Neural progenitor cell (in vitro differentiated cells): Measurements from ENCODE around the gene HIPK2. TPM values are rescaled to one million over a fixed set of nuclear protein-coding genes. Genes with fewer than 3 reads are reported as not detected.

Experiments used
- DNase-seq: peaks from one replicate; pipeline ENCODE4 v3.0.0-alpha.2; 2016; ENCODE audit warnings: low spot score
- H2AFZ ChIP-seq: fragments of 200-600 bp; sonication (generic); replicated peaks from 2 replicates; pipeline ENCODE4 v1.6.1; 2016; ENCODE audit warnings: antibody characterized with exemption
- H3F3A ChIP-seq: fragments of 200-600 bp; sonication (generic); 2 replicates; pipeline ENCODE4 v1.6.1; 2016; ENCODE audit warnings: antibody characterized with exemption, low read depth
- H3K27ac ChIP-seq: fragments of 200-600 bp; sonication (generic); 2 replicates; pipeline ENCODE4 v1.5.1; 2016; ENCODE audit warnings: mild to moderate bottlenecking
- H3K27me3 ChIP-seq: fragments of 200-600 bp; sonication (generic); 2 replicates; pipeline ENCODE4 v1.6.1; 2016; ENCODE audit warnings: mild to moderate bottlenecking, moderate library complexity
- H3K36me3 ChIP-seq: fragments of 200-600 bp; sonication (generic); 2 replicates; pipeline ENCODE4 v1.5.1; 2016
- H3K4me1 ChIP-seq: fragments of 200-600 bp; sonication (generic); 2 replicates; pipeline ENCODE4 v1.6.1; 2016; ENCODE audit warnings: mixed run types
- H3K4me2 ChIP-seq: fragments of 200-600 bp; sonication (generic); 2 replicates; pipeline ENCODE4 v1.6.1; 2016
- H3K4me3 ChIP-seq: fragments of 200-600 bp; sonication (generic); 2 replicates; pipeline ENCODE4 v1.5.1; 2016
- H3K79me2 ChIP-seq: fragments of 200-600 bp; sonication (generic); 2 replicates; pipeline ENCODE4 v1.6.1; 2016; ENCODE audit warnings: low read depth
- H3K9ac ChIP-seq: fragments of 200-600 bp; sonication (generic); 2 replicates; pipeline ENCODE4 v1.6.1; 2016
- H3K9me3 ChIP-seq: fragments of 200-600 bp; sonication (generic); 2 replicates; pipeline ENCODE4 v1.5.1; 2016; ENCODE audit warnings: low read depth
- H4K20me1 ChIP-seq: fragments of 200-600 bp; sonication (generic); 2 replicates; pipeline ENCODE4 v1.6.1; 2016; ENCODE audit warnings: low read depth
- H3K27ac Mint-ChIP-seq: 3 replicates; pipeline ENCODE4 v1.8.0; 2021; ENCODE audit warnings: mixed read lengths
- H3K27me3 Mint-ChIP-seq: 2 replicates; pipeline ENCODE4 v1.8.0; 2022; ENCODE audit warnings: low read depth, mild to moderate bottlenecking, inconsistent platforms, moderate library complexity, mixed read lengths; ENCODE audit not compliant: insufficient read depth
- H3K36me3 Mint-ChIP-seq: 3 replicates; pipeline ENCODE4 v1.8.0; 2021; ENCODE audit warnings: mixed read lengths
- H3K4me1 Mint-ChIP-seq: 3 replicates; pipeline ENCODE4 v1.8.0; 2021; ENCODE audit warnings: mixed read lengths
- H3K4me3 Mint-ChIP-seq: 3 replicates; pipeline ENCODE4 v1.8.0; 2021; ENCODE audit warnings: mild to moderate bottlenecking, moderate library complexity, mixed read lengths
- H3K9me3 Mint-ChIP-seq: 3 replicates; pipeline ENCODE4 v1.8.0; 2020; ENCODE audit warnings: mixed read lengths
- EZH2 ChIP-seq: fragments of 200-600 bp; sonication (generic); IDR thresholded peaks from 2 replicates; pipeline ENCODE4 v1.6.1; 2017; ENCODE audit warnings: antibody characterized with exemption, mild to moderate bottlenecking, moderate library complexity
- EZH2phosphoT487 ChIP-seq: fragments of 200-600 bp; sonication (generic); IDR thresholded peaks from 2 replicates; pipeline ENCODE4 v1.6.1; 2017; ENCODE audit warnings: antibody characterized with exemption
- total RNA-seq: library from RNA; depleted of rRNA; stranded (reverse); fragments of >200 nt; gene quantifications from 2 replicates; pipeline ENCODE4 v1.2.3, GENCODE V29; 2015; ENCODE audit warnings: low replicate concordance
- TF ChIP-seq, protein P1 (sequence below): fragments of 200-600 bp; sonication (generic); IDR thresholded peaks from 2 replicates; pipeline ENCODE4 v1.5.1; 2017; ENCODE audit warnings: antibody characterized with exemption, mild to moderate bottlenecking

HIPK2 gene
- total RNA-seq, 1 donor from 2014 or later, result 12.8 TPM

DNA sequence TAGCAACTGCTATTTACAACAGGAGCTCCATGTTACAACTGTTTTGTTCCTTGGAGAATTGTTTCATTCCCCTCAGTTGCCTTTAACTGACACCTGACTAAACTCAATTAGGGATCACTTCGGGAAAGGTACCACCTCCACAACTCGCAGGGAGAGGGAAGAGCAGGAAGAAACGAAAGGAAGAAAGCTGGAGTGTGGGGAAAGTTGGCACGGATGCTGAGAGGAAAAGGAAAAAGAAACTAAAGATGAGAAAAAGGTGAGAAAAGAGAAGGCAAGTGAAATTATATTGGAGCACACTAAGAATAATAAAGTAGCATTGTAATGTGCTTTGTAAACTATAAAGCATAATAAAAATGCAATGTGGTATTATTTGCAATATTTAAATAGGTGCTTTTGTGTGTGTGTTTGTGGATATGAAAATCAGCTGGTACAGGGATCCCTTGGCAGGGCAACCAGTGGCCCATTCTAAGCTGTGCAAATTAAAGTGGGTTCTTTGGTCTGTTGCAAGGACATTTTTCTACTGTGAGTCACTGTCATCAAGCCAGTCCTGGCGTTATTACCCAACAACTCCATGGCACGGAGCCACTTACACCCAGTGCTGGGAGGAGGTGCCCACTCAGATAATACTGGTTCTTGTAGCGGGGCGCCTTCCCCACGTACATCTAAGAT, 45.9 kb downstream of the HIPK2 start:
- Histone ChIP-seq H3K27me3 (no peaks in the 10 kb centered on the region), H3K79me2 (peaks cover 60% of the 10 kb centered on the region), H4K20me1 (peaks cover 28% of the 10 kb centered on the region), H3K9ac (no peak overlapping the region), H2AFZ (no peak overlapping the region), H3F3A (peaks cover 12% of the 10 kb centered on the region), H3K27ac (no peak overlapping the region), H3K4me2 (peak overlapping the region; percentile 58), H3K36me3 (no peaks in the 10 kb centered on the region), H3K4me3 (no peak overlapping the region), H3K9me3 (no peaks in the 10 kb centered on the region), H3K4me1 (peaks cover 27% of the 10 kb centered on the region)
- Mint-ChIP-seq H3K4me1 (peaks cover 9% of the 10 kb centered on the region), H3K27me3 (peaks cover 5% of the 10 kb centered on the region), H3K27ac (no peak overlapping the region), H3K36me3 (peaks cover 46% of the 10 kb centered on the region), H3K4me3 (no peak overlapping the region), H3K9me3 (peaks cover 12% of the 10 kb centered on the region)
- TF ChIP-seq, protein P1, sequence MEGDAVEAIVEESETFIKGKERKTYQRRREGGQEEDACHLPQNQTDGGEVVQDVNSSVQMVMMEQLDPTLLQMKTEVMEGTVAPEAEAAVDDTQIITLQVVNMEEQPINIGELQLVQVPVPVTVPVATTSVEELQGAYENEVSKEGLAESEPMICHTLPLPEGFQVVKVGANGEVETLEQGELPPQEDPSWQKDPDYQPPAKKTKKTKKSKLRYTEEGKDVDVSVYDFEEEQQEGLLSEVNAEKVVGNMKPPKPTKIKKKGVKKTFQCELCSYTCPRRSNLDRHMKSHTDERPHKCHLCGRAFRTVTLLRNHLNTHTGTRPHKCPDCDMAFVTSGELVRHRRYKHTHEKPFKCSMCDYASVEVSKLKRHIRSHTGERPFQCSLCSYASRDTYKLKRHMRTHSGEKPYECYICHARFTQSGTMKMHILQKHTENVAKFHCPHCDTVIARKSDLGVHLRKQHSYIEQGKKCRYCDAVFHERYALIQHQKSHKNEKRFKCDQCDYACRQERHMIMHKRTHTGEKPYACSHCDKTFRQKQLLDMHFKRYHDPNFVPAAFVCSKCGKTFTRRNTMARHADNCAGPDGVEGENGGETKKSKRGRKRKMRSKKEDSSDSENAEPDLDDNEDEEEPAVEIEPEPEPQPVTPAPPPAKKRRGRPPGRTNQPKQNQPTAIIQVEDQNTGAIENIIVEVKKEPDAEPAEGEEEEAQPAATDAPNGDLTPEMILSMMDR, result no peak
- TF ChIP-seq EZH2phosphoT487 (no peak), EZH2 (no peak)
- no peak for DNase-seq

DNA sequence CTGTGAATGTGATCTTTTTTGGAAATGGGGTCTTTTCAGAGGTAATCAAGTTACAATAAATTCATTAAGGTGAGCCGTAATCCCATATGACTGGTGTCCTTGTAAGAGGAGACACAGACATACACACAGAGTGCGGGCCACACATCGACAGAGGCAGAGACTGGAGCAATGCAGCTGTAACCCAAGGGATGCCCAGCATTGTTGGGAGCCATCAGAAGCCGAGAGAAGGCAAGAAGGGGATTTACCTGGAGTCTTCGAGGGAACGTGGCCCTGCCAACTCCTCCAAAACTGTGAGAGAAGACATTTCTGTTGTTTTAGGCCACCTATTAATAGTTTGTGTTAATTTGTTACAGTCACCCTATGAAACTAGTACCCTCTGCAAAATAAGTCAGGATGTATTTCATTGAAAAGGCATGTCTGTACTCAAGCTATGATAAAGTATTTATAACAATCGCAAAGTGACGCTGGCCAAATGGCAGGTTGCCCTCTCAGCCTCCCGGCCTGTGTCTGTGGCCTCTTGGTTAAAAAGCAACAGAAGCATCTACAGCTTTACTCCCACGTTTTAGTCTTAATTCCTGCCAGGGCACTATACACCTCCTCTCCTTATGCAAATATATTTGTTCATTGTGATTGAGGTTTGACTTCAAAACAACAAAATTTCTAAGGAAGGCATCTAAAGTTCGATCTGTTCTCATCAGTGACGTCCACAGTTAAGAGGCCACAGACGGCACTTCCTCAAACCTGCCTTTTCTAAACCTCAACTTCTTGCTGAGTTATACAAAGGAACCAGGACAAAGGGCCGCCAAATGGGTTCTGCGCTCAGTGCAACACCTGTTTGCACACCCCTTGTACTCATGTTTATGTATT, 46.8 kb downstream of the HIPK2 start:
- Mint-ChIP-seq H3K4me3 (no peak overlapping the region), H3K27me3 (peaks cover 5% of the 10 kb centered on the region), H3K4me1 (peaks cover 2% of the 10 kb centered on the region), H3K9me3 (peaks cover 12% of the 10 kb centered on the region), H3K36me3 (peaks cover 45% of the 10 kb centered on the region), H3K27ac (peak overlapping the region; percentile 55)
- Histone ChIP-seq H3K9ac (no peak overlapping the region), H3K79me2 (peaks cover 54% of the 10 kb centered on the region), H3K27ac (no peak overlapping the region), H3K36me3 (no peaks in the 10 kb centered on the region), H3K4me1 (peaks cover 27% of the 10 kb centered on the region), H2AFZ (no peak overlapping the region), H3K4me3 (no peak overlapping the region), H3K9me3 (no peaks in the 10 kb centered on the region), H3K27me3 (no peaks in the 10 kb centered on the region), H3F3A (peaks cover 12% of the 10 kb centered on the region), H4K20me1 (peaks cover 28% of the 10 kb centered on the region), H3K4me2 (peak overlapping the region; percentile 58)
- peak; percentile 48 for DNase-seq
- TF ChIP-seq EZH2 (no peak), EZH2phosphoT487 (no peak)
- TF ChIP-seq, protein P1, result no peak

DNA sequence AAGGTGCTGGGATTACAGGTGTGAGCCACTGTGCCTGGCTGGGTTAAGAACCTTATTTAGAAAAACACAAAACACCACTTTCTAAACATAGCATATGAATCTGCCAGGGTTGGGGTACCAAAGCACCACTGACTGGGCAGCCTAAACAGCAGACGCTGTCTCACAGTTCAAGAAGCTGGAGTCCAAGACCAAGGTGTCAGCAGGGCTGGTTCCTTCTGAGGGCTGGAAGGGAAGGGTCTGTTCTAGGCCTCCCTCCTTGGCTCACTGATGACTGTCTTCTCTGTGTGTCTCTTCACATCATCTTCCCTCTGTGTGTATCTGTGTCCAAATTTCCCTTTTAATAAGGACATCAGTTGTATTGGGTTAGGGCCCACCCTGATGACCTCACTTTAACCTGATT, 49.6 kb downstream of the HIPK2 start:
- no peak overlapping the region for H3K4me3 ChIP-seq
- Mint-ChIP-seq H3K4me3 (no peak overlapping the region), H3K4me1 (peaks cover 2% of the 10 kb centered on the region), H3K36me3 (peaks cover 37% of the 10 kb centered on the region), H3K27me3 (peaks cover 2% of the 10 kb centered on the region), H3K27ac (no peak overlapping the region), H3K9me3 (peaks cover 12% of the 10 kb centered on the region)
- TF ChIP-seq EZH2 (no peak), EZH2phosphoT487 (no peak)
- TF ChIP-seq, protein P1, result no peak
- H3K9ac ChIP-seq, result no peak overlapping the region
- H3K27ac ChIP-seq, result no peak overlapping the region
- no peaks in the 10 kb centered on the region for H3K9me3 ChIP-seq
- peaks cover 20% of the 10 kb centered on the region for H3K4me1 ChIP-seq
- H3K79me2 ChIP-seq, result peaks cover 40% of the 10 kb centered on the region
- no peak overlapping the region for H3K4me2 ChIP-seq
- no peaks in the 10 kb centered on the region for H3K27me3 ChIP-seq
- no peaks in the 10 kb centered on the region for H3K36me3 ChIP-seq
- peaks cover 12% of the 10 kb centered on the region for H3F3A ChIP-seq
- DNase-seq, result no peak
- H4K20me1 ChIP-seq, result peaks cover 34% of the 10 kb centered on the region
- H2AFZ ChIP-seq, result no peak overlapping the region
